Neural progenitor cell (in vitro differentiated cells): ENCODE measurements around the gene ARMC10.

Experiments used
- EZH2 ChIP-seq: fragments of 200-600 bp; sonication (generic); IDR thresholded peaks from 2 replicates; pipeline ENCODE4 v1.6.1; 2017; ENCODE audit warnings: antibody characterized with exemption, mild to moderate bottlenecking, moderate library complexity
- EZH2phosphoT487 ChIP-seq: fragments of 200-600 bp; sonication (generic); IDR thresholded peaks from 2 replicates; pipeline ENCODE4 v1.6.1; 2017; ENCODE audit warnings: antibody characterized with exemption
- TF ChIP-seq, protein P1 (sequence below): fragments of 200-600 bp; sonication (generic); IDR thresholded peaks from 2 replicates; pipeline ENCODE4 v1.5.1; 2017; ENCODE audit warnings: antibody characterized with exemption, mild to moderate bottlenecking

DNA sequence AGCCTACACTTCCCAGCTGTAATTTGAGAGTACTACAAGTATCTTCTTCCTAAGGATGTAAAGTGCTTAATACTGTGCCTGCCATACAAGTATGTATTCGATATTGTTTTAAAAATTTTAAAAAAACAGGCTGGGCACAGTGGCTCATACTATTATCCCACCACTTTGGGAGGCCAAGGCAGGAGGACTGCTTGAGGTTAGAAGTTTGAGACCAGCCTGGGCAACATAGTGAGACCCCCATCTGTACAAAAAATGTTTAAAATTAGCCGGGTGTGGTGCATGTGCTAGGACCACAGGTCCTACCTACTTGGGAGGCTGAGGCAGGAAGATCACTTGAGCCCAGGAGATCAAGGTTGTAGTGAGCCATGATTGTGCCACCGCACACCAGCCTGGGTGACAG is 8.3 kb downstream of the ARMC10 start:
- TF ChIP-seq, protein P1, sequence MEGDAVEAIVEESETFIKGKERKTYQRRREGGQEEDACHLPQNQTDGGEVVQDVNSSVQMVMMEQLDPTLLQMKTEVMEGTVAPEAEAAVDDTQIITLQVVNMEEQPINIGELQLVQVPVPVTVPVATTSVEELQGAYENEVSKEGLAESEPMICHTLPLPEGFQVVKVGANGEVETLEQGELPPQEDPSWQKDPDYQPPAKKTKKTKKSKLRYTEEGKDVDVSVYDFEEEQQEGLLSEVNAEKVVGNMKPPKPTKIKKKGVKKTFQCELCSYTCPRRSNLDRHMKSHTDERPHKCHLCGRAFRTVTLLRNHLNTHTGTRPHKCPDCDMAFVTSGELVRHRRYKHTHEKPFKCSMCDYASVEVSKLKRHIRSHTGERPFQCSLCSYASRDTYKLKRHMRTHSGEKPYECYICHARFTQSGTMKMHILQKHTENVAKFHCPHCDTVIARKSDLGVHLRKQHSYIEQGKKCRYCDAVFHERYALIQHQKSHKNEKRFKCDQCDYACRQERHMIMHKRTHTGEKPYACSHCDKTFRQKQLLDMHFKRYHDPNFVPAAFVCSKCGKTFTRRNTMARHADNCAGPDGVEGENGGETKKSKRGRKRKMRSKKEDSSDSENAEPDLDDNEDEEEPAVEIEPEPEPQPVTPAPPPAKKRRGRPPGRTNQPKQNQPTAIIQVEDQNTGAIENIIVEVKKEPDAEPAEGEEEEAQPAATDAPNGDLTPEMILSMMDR, result no peak
- TF ChIP-seq EZH2, result no peak
- no peak for TF ChIP-seq EZH2phosphoT487
